HFFc6 (cell line): ENCODE measurements around the gene GCSAML. TPM values are rescaled to one million over a fixed set of nuclear protein-coding genes. Genes with fewer than 3 reads are reported as not detected.

Experiments used
- DNase-seq: peaks from one replicate; pipeline ENCODE4 v3.0.0-alpha.2; 2018
- H3K27ac Mint-ChIP-seq: 2 replicates; pipeline ENCODE4 v1.8.0; 2020; ENCODE audit warnings: mild to moderate bottlenecking, mixed read lengths
- H3K27me3 Mint-ChIP-seq: 2 replicates; pipeline ENCODE4 v1.8.0; 2021; ENCODE audit warnings: mild to moderate bottlenecking, moderate library complexity, mixed read lengths; ENCODE audit not compliant: insufficient read depth
- H3K36me3 Mint-ChIP-seq: 2 replicates; pipeline ENCODE4 v1.8.0; 2021; ENCODE audit warnings: low read depth, mixed read lengths
- H3K4me1 Mint-ChIP-seq: 2 replicates; pipeline ENCODE4 v1.8.0; 2020; ENCODE audit warnings: low read depth, mixed read lengths
- H3K4me3 Mint-ChIP-seq: 2 replicates; pipeline ENCODE4 v1.8.0; 2020; ENCODE audit warnings: mild to moderate bottlenecking, moderate library complexity, mixed read lengths
- H3K9me3 Mint-ChIP-seq: 2 replicates; pipeline ENCODE4 v1.8.0; 2020; ENCODE audit warnings: mild to moderate bottlenecking, mixed read lengths
- total RNA-seq, 6 experiments: library from RNA; stranded (reverse); fragmentation: NEBNext Ultra II Directional; extraction: Animal tissue kit (Norgen Biotek cat#: 25700); gene quantifications; 2 replicates in 1 of 6; 3 replicates in 5 of 6; pipeline ENCODE4 v1.2.3, GENCODE V29; 2021
- TF ChIP-seq, protein P1 (sequence below): fragments of 200-600 bp; sonication (generic); IDR thresholded peaks from 2 replicates; pipeline ENCODE4 v1.5.0; 2021; ENCODE audit warnings: antibody characterized with exemption, mild to moderate bottlenecking

Gene GCSAML
- total RNA-seq, 6 experiments from 2014 or later: not detected

DNA sequence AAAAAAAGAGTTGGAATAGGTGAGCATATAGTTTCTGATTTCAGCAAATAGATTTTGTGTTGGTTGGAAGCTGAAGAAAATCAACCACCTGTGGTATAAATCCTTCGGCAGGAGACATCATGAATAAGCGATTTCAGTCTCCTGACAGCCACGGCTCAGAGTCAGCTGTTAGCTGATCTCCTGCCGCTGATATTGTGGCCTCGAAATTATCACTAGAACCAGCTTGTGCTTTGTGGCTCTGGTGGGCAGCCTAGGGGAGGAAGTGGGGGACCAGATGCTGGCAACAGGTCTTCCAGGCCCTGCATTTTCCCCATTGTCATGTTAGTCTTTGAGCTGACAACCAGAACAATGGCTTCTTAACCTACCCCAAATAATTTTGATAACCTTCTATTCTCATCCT is 842 bp upstream of the GCSAML start:
- Mint-ChIP-seq H3K4me1 (peaks cover 7% of the 10 kb centered on the region; the same call in 1 of the 2 replicates), H3K9me3 (peaks cover 14% of the 10 kb centered on the region; the same call in 1 of the 2 replicates), H3K4me3 (no peak overlapping the region), H3K36me3 (no peaks in the 10 kb centered on the region), H3K27ac (no peak overlapping the region), H3K27me3 (no peaks in the 10 kb centered on the region; the same call in 1 of the 2 replicates)
- TF ChIP-seq, protein P1, sequence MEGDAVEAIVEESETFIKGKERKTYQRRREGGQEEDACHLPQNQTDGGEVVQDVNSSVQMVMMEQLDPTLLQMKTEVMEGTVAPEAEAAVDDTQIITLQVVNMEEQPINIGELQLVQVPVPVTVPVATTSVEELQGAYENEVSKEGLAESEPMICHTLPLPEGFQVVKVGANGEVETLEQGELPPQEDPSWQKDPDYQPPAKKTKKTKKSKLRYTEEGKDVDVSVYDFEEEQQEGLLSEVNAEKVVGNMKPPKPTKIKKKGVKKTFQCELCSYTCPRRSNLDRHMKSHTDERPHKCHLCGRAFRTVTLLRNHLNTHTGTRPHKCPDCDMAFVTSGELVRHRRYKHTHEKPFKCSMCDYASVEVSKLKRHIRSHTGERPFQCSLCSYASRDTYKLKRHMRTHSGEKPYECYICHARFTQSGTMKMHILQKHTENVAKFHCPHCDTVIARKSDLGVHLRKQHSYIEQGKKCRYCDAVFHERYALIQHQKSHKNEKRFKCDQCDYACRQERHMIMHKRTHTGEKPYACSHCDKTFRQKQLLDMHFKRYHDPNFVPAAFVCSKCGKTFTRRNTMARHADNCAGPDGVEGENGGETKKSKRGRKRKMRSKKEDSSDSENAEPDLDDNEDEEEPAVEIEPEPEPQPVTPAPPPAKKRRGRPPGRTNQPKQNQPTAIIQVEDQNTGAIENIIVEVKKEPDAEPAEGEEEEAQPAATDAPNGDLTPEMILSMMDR: no peak
- no peak for DNase-seq

DNA sequence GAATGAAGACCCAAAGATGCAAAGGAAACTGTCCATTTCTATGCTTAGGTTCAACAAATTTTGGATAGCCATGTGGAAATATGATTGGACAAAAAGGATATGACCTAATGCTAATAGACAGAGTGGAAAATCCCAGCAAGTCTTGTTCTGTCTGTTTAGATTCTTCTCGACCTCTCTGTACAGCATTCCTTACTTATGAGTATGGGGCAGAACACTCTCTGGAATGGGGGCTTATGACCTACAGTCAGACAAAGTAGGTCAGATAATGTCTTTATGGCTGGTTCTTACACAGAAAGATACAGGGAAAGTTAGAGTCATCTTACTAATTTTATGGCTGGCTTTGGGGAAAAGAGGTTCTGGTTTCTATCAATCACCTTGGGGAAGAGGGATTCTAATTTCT is 2.8 kb downstream of the GCSAML start:
- no peak for DNase-seq
- Mint-ChIP-seq H3K36me3 (no peaks in the 10 kb centered on the region), H3K4me3 (no peak overlapping the region), H3K27me3 (no peaks in the 10 kb centered on the region; the same call in 1 of the 2 replicates), H3K27ac (no peak overlapping the region), H3K9me3 (peaks cover 14% of the 10 kb centered on the region; the same call in 1 of the 2 replicates), H3K4me1 (peaks cover 7% of the 10 kb centered on the region; the same call in 1 of the 2 replicates)
- TF ChIP-seq, protein P1: no peak

DNA sequence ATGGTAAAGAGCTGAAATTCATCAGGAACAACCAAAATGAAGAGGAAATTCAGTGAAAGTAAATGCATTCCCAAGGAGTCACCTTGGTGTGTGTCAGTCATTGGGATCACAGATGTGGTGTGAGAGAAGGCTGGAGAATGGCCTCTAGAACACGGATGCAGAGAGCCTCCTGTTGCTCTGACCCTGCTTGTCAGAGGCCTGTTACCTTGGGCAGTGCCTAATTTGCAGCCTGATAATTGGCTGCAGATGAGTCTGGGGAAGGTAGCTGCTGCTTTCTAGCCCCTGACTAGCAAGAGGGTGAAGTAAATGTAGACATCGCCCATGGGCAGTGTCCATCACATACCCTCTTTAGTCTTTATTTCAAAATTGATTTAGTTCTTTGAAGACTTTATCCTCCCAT is 3.3 kb downstream of the GCSAML start:
- H3K27me3 Mint-ChIP-seq: no peaks in the 10 kb centered on the region; the same call in 1 of the 2 replicates
- H3K4me1 Mint-ChIP-seq: peaks cover 7% of the 10 kb centered on the region; the same call in 1 of the 2 replicates
- H3K4me3 Mint-ChIP-seq: no peak overlapping the region
- DNase-seq: no peak
- H3K36me3 Mint-ChIP-seq: no peaks in the 10 kb centered on the region
- peaks cover 14% of the 10 kb centered on the region; the same call in 1 of the 2 replicates for H3K9me3 Mint-ChIP-seq
- no peak overlapping the region for H3K27ac Mint-ChIP-seq
- TF ChIP-seq, protein P1: no peak

DNA sequence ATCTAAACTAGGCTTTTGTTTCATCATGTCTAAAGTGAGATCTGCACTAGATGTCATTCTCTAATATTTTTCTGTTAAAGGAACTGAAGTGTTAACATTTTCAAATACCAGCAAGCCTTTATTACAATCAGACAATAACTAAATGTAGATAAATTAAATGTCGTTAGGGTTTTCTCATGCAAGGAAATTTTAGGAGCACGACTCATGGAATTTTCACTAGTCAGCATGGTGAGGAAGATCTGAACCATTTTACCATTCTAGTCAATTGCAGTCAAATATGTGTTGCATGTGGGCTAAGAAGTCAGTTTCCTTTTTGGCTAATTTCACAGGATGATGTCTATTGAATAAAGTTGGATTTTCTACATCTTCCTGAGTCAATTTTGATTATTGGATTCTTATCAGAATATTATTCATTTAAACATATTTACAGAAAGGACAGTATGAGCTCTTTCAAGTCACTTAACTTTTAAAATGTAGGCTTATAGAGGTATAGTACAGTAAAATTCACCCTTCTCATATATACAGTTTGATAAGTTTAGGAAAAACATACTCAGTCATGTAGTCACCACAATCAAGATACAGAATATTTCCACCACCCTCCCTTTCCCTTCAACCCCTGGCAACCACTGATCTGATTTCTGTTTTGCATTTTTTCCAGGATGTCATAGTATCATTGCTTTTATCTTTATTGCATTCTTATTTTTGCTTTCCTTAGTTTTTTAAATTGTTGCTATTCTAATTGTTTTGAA is 9.2 kb downstream of the GCSAML start:
- TF ChIP-seq, protein P1: no peak
- Mint-ChIP-seq H3K4me3 (no peak overlapping the region), H3K27ac (no peak overlapping the region), H3K27me3 (no peaks in the 10 kb centered on the region), H3K4me1 (peaks cover 4% of the 10 kb centered on the region; the same call in 1 of the 2 replicates), H3K36me3 (no peaks in the 10 kb centered on the region), H3K9me3 (no peaks in the 10 kb centered on the region; the same call in 1 of the 2 replicates)
- no peak for DNase-seq

DNA sequence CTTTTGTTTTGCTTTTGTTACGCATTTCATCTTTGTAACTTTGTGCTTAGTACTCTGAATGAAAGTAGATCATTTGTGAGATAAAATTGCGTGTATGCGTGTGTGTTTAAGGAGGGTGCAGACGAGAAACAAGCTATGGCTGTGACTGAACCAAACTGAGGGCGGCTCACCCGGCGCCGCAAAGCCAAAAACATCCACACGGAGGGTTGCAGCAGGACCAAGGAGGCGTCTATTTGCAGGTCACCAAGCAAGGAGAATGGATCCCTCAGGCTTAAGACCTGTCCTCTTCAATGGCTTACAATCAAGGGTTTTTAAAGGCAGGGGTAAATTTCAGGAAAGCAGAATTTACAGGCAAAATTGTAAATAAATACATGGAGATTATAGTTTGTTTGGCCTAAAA is 12.8 kb downstream of the GCSAML start:
- TF ChIP-seq, protein P1: no peak
- no peaks in the 10 kb centered on the region for H3K36me3 Mint-ChIP-seq
- H3K27ac Mint-ChIP-seq: no peak overlapping the region
- no peak overlapping the region for H3K4me3 Mint-ChIP-seq
- H3K27me3 Mint-ChIP-seq: no peaks in the 10 kb centered on the region
- H3K4me1 Mint-ChIP-seq: peaks cover 4% of the 10 kb centered on the region; the same call in 1 of the 2 replicates
- DNase-seq: no peak
- peaks cover 4% of the 10 kb centered on the region; the same call in 1 of the 2 replicates for H3K9me3 Mint-ChIP-seq
